Panc1 (cell line): ENCODE measurements around the gene CHMP2B. TPM values are rescaled to one million over a fixed set of nuclear protein-coding genes. Genes with fewer than 3 reads are reported as not detected.

Experiments
- ATAC-seq: fragments of 200-7000 bp; cut with Tn5 transposase; 2 replicates; pipeline ENCODE4 v1.9.1; 2020; ENCODE audit warnings: mild to moderate bottlenecking, moderate library complexity
- BruUV-seq: library from RNA; stranded (reverse); fragments of 400-500 nt; replicated peaks from 2 replicates; lab custom pipeline; 2021; lab: Mats Ljungman, UMichigan
- CTCF ChIA-PET: fragments of 300-600 bp; sonication (Branson Sonifier 250); formaldehyde crosslinking; loops from one replicate; lab custom pipeline; 2022; ENCODE audit warnings: antibody characterized with exemption; lab: Charles Lee
- POLR2A ChIA-PET: fragments of 300-600 bp; sonication (Branson Sonifier 250); formaldehyde crosslinking; loops from one replicate; lab custom pipeline; 2022; ENCODE audit warnings: antibody characterized with exemption; lab: Charles Lee
- DNase-seq: peaks from one replicate; pipeline ENCODE4 v3.0.0-alpha.2; 2010; ENCODE audit warnings: low read depth, low spot score
- H3K27ac ChIP-seq: 2 replicates; pipeline ENCODE4 v1.5.1; 2011; ENCODE audit warnings: mild to moderate bottlenecking, low read length, inconsistent platforms
- H3K27me3 ChIP-seq: fragments of 200-500 bp; sonication (Bioruptor generic); 2 replicates; pipeline ENCODE4 v1.6.0; 2014; ENCODE audit warnings: low read length, inconsistent platforms; ENCODE audit not compliant: control insufficient read depth, insufficient read depth
- H3K36me3 ChIP-seq: fragments of 200-500 bp; sonication (Bioruptor generic); 2 replicates; pipeline ENCODE4 v1.5.1; 2014; ENCODE audit warnings: inconsistent platforms, mild to moderate bottlenecking, low read length, moderate library complexity; ENCODE audit not compliant: control insufficient read depth, insufficient read depth
- H3K4me1 ChIP-seq: 2 replicates; pipeline ENCODE4 v1.5.1; 2011; ENCODE audit warnings: inconsistent platforms, mild to moderate bottlenecking, low read length, moderate library complexity; ENCODE audit not compliant: control insufficient read depth, insufficient read depth
- H3K4me3 ChIP-seq, 2 experiments: 2 replicates each; pipeline ENCODE4 v1.5.1; 2011 to 2012; ENCODE audit warnings: low read depth in 2 of 2, low read length in 2 of 2, mild to moderate bottlenecking in 2 of 2, inconsistent platforms in 1 of 2, moderate library complexity in 1 of 2
- H3K9me3 ChIP-seq: fragments of 200-500 bp; sonication (Bioruptor generic); 2 replicates; pipeline ENCODE4 v1.5.1; 2014; ENCODE audit warnings: low read depth, mild to moderate bottlenecking, inconsistent platforms, low read length, moderate library complexity; ENCODE audit not compliant: control insufficient read depth, insufficient read depth
- CTCF ChIP-seq: fragments of 450-650 bp; IDR thresholded peaks from 2 replicates; pipeline ENCODE4 v1.5.1; 2017; ENCODE audit warnings: mild to moderate bottlenecking
- POLR2AphosphoS5 ChIP-seq: IDR thresholded peaks from 2 replicates; pipeline ENCODE4 v1.6.1; 2012; ENCODE audit warnings: mild to moderate bottlenecking, low read depth, low read length, moderate library complexity
- REST ChIP-seq, 2 experiments: IDR thresholded peaks; 2 replicates each; pipeline ENCODE4 v1.6.1; 2011 to 2012; ENCODE audit warnings: low read depth in 2 of 2, control low read depth in 1 of 2, low read length in 1 of 2, mild to moderate bottlenecking in 1 of 2, moderate library complexity in 1 of 2; ENCODE audit not compliant: insufficient read depth in 1 of 2
- SIN3A ChIP-seq: IDR thresholded peaks from 2 replicates; pipeline ENCODE4 v1.6.1; 2012; ENCODE audit warnings: low read depth, mild to moderate bottlenecking, low read length, moderate library complexity, borderline replicate concordance; ENCODE audit not compliant: insufficient read depth
- TCF7L2 ChIP-seq: IDR thresholded peaks from 2 replicates; pipeline ENCODE4 v1.6.1; 2011; ENCODE audit warnings: mild to moderate bottlenecking, low read depth, low read length, inconsistent platforms
- in situ Hi-C: cut with HindIII; loops from 2 replicates; pipeline ENCODE4 v1.10.0; 2016; ENCODE audit warnings: low sequenced_read_pairs, low pct_unique_long_range_greater_than_20kb
- intact Hi-C: fragments of 100-400 bp; cut with micrococcal nuclease; formaldehyde crosslinking; loops from one replicate; pipeline ENCODE4 v1.10.0; 2022; ENCODE audit not compliant: unreplicated experiment
- total RNA-seq: library from RNA; stranded (reverse); gene quantifications from one replicate; pipeline ENCODE4 v1.2.1, GENCODE V29; 2021; ENCODE audit not compliant: unreplicated experiment

Gene CHMP2B
- total RNA-seq, 1 experiment from 2014 or later, result 32.7 TPM

- no peak for TF ChIP-seq SIN3A
- TF ChIP-seq POLR2AphosphoS5, result no peak
- no peak for TF ChIP-seq REST (IDR thresholded peaks at IDR 0.05; ENCODE audit: insufficient read depth in 1 of 2, low read depth in 2 of 2, low read length in 1 of 2)
- no peak for TF ChIP-seq CTCF
- no peak for TF ChIP-seq TCF7L2
- Histone ChIP-seq H3K27me3 (no peaks in the 10 kb centered on the region), H3K4me1 (peaks cover 4% of the 10 kb centered on the region; the same call in 1 of the 2 replicates), H3K9me3 (no peaks in the 10 kb centered on the region), H3K27ac (no peak overlapping the region), H3K36me3 (no peaks in the 10 kb centered on the region), H3K4me3 (no peak overlapping the region)
- no TSS peak for BruUV-seq
- in situ Hi-C loops (no loop called here), intact Hi-C loops (no loop called here)
- ChIA-PET POLR2A (no interaction called here), CTCF (no interaction called here)
- ATAC-seq, result no peak
- DNase-seq, result no peak
Observed at GRCh38 chr3:87272718-87273341, 45.7 kb downstream of the CHMP2B start.

- H3K36me3 ChIP-seq, result no peaks in the 10 kb centered on the region
- intact Hi-C loops (no loop called here), in situ Hi-C loops (no loop called here)
- no peaks in the 10 kb centered on the region for H3K4me1 ChIP-seq
- TF ChIP-seq REST (IDR thresholded peaks at IDR 0.05; ENCODE audit: insufficient read depth in 1 of 2, low read depth in 2 of 2, low read length in 1 of 2) (no peak), POLR2AphosphoS5 (no peak), CTCF (no peak), SIN3A (no peak), TCF7L2 (no peak)
- ATAC-seq (no peak), DNase-seq (no peak)
- BruUV-seq, result no TSS peak
- CTCF ChIA-PET, result no interaction called here
- H3K27ac ChIP-seq, result no peak within 1 kb of the TSS
- H3K27me3 ChIP-seq, result no peaks in the 10 kb centered on the region
- POLR2A ChIA-PET, result no interaction called here
- H3K9me3 ChIP-seq, result no peaks in the 10 kb centered on the region
- H3K4me3 ChIP-seq, result no peak within 1 kb of the TSS
Observed at GRCh38 chr3:87276484-87276883, 49.4 kb downstream of the CHMP2B start, which contains the start of gene POU1F1. Gene POU1F1 (minus strand): TSS chr3:87276584. CDS start chr3:87276462, 122 bp downstream.
